ENCODE measurements around the gene HDLBP. TPM values are rescaled to one million over a fixed set of nuclear protein-coding genes. Genes with fewer than 3 reads are reported as not detected.

Gene HDLBP
- total RNA-seq, 1 donor from 2014 or later = 240 TPM

DNA sequence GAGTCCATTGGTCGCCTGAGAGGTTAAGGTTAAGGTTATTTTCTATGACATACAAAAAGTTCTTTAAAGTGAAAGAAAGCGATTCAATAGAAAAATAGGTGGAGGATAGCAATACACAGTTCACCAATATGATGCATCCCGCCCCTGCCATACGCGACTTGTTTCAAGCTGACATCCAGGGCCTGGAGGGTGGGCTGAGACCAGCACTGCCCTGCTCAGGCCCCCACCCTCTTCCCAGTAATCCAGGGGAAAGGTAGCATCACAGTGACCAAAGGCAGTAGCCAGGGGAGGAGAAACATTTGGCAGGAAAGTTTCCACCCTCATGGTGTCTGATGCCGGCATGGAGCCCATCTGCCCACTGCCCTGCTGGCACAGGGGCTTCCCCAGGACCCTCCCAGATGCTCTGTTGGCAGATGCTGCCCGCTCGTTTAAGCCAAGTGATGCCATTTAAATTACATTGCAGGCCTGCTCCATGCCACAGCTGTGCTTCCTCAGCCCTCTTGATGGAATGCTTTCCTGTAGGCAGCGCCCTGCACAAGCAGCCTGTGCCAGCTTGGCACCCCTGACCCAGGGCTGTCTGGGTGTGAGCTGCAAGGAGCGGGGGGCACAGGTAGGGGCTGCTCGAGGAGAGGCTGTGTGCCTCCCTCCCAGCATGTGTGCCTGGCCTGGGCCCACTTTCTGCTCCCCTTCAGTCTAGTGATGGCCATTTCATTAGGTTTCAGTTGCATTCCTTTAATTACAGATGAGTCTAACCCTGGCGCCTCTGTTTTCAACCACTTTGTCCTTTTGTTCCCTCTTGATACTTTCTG, 137.7 kb downstream of the HDLBP start:
- intact Hi-C loops (cut with micrococcal nuclease) = no loop called here

Other genes starting within 250 kb of the HDLBP start
- gene MTERF4, start 213.4 kb downstream of the HDLBP start, total RNA-seq = 33.7 and 33.8 TPM in 2 replicates
- 66.9 and 70.9 TPM in 2 replicates for gene PASK, start 166.2 kb downstream of the HDLBP start, total RNA-seq
- gene PPP1R7, start 165.2 kb downstream of the HDLBP start, total RNA-seq = 93.6 and 98.1 TPM in 2 replicates
- gene ANO7, start 127.0 kb downstream of the HDLBP start, total RNA-seq = 0.32 and 0.52 TPM in 2 replicates
- 202 and 204 TPM in 2 replicates for gene SEPTIN2, start 253 bp upstream of the HDLBP start, total RNA-seq
- gene FARP2, start 40.6 kb upstream of the HDLBP start, total RNA-seq = 23.3 and 23.5 TPM in 2 replicates
- 110 and 112 TPM in 2 replicates for gene STK25, start 192.9 kb upstream of the HDLBP start, total RNA-seq
- gene BOK, start 243.1 kb upstream of the HDLBP start, total RNA-seq = 0.05 TPM in 1 of 2 replicates, not detected in the other

Measured in T-helper 2 cell treated with Interferon-gamma antibody and Interleukin-4, amounts not matched to agents 100 ng/mL and 5 ng/mL, for 36 hours (primary cell).